Hepatic stellate cell (primary cell): ENCODE data around the gene BHLHE40.
A peak's percentile ranks its signal among the peaks of the same experiment; 100 is the strongest.

Source experiments
- DNase-seq: peaks from one replicate; pipeline ENCODE4 v3.0.0; 2011; ENCODE audit warnings: low spot score

Gene BHLHE40

GRCh38 chr3:4983739-4984510 lies 4.7 kb downstream of the BHLHE40 start:
- no peak for DNase-seq

- no peak for DNase-seq
Measured at GRCh38 chr3:4984511-4984864, 5.3 kb downstream of the BHLHE40 start.

DNA sequence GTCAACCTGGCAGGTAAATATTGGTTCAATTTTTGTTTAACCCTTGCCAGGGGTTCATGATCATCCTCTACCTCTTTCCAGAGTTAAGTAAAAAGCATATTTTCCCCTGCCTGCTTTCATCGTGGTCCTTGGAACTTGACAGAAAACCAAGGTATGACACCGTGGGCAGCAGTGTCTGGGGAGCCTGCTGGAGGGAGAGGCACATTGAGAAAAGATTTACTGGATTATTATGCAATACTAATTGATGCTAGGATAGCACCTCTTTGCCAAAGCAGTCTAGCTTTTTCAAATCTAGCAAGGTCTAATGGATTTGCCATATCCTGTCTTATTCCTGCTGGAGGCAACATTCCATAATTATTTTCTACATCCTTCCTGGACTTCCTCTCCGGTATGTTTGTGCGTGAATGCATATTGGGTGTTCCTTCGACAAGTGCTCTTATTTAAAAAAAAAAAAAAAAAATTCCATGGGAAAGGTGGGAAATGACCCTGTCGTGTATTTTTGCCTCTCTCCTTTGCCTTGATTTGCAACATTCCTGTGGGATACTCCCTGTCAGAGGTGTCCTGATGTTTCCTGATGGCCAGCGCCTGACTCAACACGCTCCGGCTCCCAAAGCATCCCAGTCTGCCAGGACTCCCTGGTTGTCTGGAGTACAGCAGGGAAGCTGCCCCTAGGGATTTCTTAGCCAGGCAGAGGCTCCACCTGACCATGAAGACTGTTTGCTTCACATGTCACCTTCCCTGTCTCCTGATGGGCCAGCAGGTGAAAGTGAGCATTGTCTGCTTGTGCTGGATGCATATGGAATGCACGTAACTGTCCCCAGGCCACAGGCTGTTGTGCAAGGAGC lies 6.3 kb downstream of the BHLHE40 start:
- no peak for DNase-seq

- DNase-seq = no peak
Measured at GRCh38 chr3:4986175-4986781, 7.0 kb downstream of the BHLHE40 start.

DNA sequence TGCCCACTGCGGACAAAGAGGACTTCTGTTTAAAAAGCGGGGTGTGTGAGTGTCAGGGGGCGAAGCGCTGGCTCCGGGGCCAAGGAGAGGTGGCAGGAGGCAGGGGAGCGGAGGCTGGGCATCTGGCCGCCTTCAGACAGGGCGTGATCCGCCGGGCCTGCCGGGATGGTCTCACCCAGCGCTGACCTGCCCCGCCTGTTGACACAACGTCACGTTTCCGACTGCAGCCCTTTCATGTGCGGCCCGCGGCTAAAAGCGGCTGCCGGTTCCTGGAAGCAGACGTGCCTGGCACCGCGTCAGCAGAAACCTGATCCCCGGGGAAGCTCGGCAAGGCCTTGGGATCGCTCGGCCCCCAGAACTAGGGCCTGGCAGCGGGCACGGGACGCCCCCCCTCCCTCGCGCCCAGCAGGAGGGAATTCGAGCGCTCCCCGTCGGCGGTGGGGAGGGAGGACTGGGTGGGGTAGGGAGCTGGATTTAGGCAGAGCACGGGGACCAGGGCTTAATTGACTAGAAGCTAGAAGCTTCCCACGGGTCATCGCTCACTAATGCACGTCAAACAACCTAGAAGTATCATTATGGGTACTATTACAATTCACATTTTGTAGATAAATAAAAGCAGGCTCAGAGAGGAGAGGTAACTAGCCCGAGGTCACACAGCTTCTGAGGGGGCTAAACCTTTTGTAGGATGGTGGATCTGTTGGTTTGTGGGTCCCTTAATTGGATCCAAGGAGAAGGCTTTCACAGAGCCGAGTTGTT lies 7.7 kb downstream of the BHLHE40 start:
- DNase-seq = peak; percentile 86

DNA sequence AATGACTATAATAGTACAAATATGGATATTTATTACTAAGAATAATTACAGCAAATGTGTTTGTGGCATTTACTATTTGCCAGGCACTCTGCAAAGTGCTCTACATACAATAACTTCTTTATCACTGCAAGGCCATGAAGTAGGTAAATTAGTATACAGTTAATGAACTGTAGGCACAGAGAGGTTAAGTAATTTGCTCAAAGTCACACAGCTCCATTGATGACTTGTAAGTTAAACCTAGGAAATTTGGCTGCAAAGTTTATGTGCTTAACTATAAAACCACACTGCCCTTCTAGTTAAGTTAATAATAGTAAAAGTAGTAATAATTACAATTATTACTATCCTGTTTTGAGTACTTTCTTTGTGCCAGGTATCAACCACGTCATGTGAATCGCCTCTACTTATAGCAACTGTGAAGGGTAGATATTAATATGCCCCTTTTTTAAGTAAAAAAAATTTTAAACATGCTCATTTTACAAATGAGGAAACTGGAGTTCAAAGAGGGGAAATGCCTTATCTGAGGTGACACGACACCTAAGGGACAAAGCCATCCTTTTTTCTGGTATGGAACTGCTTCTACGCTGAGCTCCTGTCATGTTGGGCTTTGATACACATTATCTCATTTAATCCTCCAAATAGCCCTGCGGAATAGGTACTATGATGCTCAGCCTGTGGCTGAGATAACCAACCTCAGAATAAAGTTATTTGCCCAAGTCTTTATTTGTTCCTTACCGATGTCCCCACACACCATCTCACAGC lies 8.5 kb downstream of the BHLHE40 start:
- DNase-seq = no peak

GRCh38 chr3:4988983-4989834 lies 10.0 kb downstream of the BHLHE40 start:
- no peak for DNase-seq

DNA sequence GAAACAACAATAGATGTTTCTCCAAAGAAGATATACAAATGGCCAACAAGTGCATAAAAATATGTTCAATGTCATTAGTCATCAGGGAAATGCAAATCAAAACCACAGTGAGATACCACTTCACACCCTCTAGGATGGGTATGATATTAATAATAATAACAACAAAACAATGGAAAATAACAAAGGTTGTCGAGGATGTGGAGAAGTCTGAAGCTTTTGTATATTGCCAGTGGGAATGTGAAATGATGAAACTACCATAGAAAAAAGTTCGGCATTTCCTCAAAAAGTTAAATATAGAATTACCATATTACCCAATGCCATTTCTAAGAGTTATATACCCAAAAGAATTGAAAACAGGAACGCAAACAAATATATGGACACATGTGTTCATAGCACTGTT lies 10.8 kb downstream of the BHLHE40 start:
- DNase-seq = no peak

DNA sequence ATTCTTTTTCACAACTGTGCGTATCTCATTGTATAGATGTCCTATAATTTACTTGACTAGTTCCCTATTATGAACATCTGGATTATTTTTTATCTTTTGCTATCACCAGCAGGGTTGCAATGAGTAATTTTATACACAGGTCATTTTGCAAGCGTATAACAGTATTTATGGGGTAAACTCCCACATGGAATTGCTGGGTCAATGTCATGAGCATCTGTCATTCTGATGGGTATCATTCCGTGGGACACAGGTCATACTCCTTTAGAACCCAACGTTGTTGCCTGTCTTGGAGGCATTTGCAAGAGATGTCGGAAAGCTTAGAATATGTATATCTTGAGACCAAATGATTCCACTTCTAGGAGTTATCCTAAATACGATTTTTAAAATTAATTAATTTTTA lies 12.9 kb downstream of the BHLHE40 start:
- DNase-seq = no peak

- DNase-seq = no peak
Measured at GRCh38 chr3:4993276-4994143, 14.3 kb downstream of the BHLHE40 start.

- no peak for DNase-seq
Measured at GRCh38 chr3:4994144-4994730, 15.0 kb downstream of the BHLHE40 start.

DNA sequence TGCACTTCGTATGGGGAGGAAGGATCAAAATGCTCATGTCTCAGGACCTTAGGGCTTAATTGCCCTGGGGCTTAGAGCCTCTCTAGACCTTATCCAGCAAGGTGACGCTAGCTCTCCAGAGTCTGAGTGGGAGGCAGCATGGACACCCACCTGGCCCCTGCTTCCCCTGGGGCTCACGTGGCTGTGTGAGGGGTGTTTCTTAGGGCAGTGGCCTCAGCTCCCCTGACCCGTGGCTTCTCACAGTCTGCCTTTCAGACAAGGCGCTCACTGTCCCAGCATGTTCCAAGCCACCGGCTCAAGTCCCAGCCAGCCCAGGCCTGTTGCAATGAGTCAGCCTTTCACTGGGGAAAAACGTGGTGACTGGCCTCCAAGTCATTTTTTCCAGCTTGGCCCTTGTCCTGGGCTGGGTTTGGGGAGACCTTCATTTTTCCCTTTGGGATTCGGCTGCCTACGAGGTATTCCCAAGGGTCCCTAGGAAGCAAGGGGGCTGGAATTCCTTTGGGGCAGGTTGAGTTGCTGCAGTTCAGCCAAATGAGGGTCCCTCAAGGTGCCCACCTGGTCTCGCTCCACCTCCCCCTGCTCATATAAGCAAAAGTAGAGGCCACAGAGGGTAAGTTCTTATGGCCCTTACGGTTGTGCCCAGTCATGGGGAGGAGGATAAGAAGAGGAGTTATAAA lies 15.7 kb downstream of the BHLHE40 start:
- DNase-seq = peak; percentile 84

- DNase-seq = no peak
Measured at GRCh38 chr3:4995500-4996053, 16.3 kb downstream of the BHLHE40 start.

DNA sequence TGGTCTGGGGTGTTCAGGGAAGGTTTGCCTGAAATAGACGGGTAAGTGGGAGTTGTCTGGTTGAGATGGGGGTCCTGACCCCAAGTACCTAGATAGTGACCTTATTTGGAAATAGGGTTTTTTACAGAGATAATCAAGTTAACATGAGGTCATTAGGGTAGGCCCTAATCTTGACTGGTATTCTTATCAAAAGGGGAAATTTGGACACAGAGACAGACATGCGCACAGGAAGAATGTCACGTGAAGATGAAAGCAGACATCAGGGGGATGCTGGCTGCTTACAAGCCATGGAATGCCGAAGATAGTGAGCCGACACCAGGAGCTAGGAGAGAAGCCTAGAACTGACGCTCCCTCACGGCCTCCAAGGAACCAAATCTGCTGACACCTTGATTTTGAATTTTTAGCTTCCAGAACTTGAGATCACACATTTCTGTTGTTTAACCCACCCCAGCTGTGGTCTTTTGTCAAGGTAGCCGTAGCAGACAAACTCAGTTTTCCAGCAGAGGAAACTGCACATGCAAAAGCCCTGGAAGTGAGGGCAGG lies 17.1 kb downstream of the BHLHE40 start:
- no peak for DNase-seq

DNA sequence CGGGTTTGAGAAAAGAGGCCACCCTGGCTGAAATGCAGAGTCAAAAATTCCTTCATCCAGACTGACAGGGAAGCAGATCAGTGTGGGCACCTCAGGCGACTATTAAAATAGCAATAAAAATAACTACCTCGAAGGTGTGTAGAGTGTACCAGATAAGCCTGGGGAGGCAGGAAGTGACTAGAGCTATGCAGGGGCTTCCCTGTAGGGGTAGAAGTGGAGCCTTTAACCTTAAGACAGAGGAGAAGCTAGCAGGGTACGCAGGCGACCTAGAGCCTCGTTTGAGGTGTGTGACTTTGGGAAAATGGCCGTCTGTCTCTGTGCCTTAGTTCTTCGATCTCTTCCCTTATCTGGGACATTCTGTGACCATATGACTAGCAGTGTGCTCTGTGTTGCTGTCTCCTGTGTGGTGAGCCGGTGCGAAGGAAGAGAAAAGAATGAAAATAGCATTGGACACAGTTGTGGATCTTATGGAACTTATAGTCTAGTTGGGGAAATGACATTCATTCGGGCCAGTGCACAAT lies 17.6 kb downstream of the BHLHE40 start:
- no peak for DNase-seq

- DNase-seq = no peak
Measured at GRCh38 chr3:4997946-4998345, 18.7 kb downstream of the BHLHE40 start.

- DNase-seq = no peak
Measured at GRCh38 chr3:4999531-5000184, 20.4 kb downstream of the BHLHE40 start.
